ENCODE measurements around the gene WASF2.

DNA sequence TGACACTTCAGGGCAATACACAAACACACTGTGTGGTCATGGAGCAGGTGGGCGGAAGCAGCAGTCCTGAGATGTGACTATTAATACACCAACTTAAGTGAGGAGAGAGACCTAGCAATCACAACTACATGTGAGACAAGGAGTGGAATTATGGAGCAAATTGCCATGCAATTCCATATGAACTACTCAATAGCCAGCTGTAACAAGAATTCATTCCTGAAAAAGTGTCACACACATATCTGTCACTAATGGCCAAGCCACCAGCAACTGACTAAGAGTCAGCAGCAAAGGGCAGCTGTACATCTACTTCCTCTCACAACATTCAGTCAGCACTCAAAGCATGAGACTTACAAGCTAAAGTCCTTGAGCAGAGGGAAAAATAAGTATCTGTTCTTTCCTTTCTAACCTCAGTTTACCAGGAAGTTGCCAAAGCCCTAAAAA is 51.3 kb downstream of the WASF2 start:
- TF ChIP-seq POLR2A (IDR thresholded peaks at IDR 0.05) (no peak), EP300 (IDR thresholded peaks at IDR 0.05) (no peak), POLR2AphosphoS5 (IDR thresholded peaks at IDR 0.05) (no peak)
- TF ChIP-seq, protein P1, sequence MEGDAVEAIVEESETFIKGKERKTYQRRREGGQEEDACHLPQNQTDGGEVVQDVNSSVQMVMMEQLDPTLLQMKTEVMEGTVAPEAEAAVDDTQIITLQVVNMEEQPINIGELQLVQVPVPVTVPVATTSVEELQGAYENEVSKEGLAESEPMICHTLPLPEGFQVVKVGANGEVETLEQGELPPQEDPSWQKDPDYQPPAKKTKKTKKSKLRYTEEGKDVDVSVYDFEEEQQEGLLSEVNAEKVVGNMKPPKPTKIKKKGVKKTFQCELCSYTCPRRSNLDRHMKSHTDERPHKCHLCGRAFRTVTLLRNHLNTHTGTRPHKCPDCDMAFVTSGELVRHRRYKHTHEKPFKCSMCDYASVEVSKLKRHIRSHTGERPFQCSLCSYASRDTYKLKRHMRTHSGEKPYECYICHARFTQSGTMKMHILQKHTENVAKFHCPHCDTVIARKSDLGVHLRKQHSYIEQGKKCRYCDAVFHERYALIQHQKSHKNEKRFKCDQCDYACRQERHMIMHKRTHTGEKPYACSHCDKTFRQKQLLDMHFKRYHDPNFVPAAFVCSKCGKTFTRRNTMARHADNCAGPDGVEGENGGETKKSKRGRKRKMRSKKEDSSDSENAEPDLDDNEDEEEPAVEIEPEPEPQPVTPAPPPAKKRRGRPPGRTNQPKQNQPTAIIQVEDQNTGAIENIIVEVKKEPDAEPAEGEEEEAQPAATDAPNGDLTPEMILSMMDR (IDR thresholded peaks at IDR 0.05), result no peak
